Fibroblast of pulmonary artery (primary cell): Measurements from ENCODE around the gene UNC5B.

Experiments
- DNase-seq: peaks from one replicate; pipeline ENCODE4 v3.0.0-alpha.2; 2010; ENCODE audit warnings: low read depth
- H3K4me3 ChIP-seq: replicated peaks from 2 replicates; pipeline ENCODE4 v1.5.1; 2011; ENCODE audit warnings: low read depth, mild to moderate bottlenecking, control low read depth, low read length, moderate library complexity
- TF ChIP-seq, protein P1 (sequence below): IDR thresholded peaks from 2 replicates; pipeline ENCODE4 v1.5.1; 2011; ENCODE audit warnings: mild to moderate bottlenecking, control low read depth, low read length, inconsistent platforms; ENCODE audit errors: missing control alignments

Gene UNC5B

DNA sequence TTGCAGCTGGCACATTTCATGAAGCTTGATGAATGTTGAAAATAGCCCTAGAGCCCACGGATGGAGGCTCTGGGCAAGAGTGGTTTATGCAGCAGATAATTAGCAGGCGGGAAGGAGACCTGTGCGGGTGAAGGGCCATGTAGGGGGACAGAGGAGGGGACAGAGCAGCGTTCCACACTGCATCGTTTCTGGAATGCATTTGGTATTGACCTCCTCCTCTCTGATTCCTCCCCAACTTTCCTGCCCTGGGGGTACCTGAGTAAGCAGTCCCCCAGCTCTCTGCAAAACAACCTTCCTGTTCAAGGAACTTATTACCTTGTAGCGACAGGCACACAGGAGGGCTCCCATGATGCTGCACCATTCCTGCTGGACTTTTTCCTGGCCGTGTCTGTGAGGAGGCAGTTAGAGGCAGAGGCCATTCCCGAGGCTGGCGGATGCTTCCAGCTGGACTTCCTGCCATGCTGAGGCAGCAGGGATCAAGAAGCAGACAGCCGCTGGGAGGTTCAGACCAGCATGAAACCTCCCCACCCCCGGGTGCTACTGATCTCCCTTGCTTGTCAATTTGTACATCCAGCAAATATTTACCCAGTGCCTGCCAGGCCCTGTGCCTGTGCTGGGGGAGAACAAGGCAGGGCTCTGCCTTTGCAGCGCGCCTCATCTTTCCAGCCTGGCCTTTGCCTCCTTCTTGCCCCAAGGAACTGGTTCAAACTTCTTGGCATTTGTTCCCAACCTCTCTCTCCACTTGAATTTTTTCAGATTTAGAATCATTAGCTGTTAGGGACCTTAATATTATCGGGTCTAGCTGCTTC lies 135.4 kb downstream of the UNC5B start:
- H3K4me3 ChIP-seq = no peak overlapping the region
- DNase-seq = no peak
- TF ChIP-seq, protein P1, sequence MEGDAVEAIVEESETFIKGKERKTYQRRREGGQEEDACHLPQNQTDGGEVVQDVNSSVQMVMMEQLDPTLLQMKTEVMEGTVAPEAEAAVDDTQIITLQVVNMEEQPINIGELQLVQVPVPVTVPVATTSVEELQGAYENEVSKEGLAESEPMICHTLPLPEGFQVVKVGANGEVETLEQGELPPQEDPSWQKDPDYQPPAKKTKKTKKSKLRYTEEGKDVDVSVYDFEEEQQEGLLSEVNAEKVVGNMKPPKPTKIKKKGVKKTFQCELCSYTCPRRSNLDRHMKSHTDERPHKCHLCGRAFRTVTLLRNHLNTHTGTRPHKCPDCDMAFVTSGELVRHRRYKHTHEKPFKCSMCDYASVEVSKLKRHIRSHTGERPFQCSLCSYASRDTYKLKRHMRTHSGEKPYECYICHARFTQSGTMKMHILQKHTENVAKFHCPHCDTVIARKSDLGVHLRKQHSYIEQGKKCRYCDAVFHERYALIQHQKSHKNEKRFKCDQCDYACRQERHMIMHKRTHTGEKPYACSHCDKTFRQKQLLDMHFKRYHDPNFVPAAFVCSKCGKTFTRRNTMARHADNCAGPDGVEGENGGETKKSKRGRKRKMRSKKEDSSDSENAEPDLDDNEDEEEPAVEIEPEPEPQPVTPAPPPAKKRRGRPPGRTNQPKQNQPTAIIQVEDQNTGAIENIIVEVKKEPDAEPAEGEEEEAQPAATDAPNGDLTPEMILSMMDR = no peak

DNA sequence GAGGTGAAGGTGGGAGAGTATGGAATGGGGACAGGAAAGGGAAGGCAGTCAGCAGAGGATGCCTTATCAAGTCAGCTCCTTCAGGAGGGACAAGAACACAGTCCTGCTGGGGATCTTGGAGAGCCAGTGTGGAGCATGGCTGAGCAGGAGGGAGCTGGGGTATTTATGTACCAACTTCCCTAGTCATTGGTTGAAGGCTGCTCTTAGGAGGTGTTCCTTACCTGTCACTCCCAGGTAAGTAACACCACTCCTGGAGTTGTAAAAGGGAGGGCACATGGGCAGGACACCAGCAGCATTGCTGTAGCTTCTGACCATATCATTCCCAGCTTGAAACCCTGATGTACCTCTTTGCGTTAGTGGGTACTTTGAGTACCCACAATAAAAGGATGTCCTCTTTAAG lies 136.5 kb downstream of the UNC5B start:
- no peak for DNase-seq
- H3K4me3 ChIP-seq = no peak overlapping the region
- TF ChIP-seq, protein P1 = no peak

DNA sequence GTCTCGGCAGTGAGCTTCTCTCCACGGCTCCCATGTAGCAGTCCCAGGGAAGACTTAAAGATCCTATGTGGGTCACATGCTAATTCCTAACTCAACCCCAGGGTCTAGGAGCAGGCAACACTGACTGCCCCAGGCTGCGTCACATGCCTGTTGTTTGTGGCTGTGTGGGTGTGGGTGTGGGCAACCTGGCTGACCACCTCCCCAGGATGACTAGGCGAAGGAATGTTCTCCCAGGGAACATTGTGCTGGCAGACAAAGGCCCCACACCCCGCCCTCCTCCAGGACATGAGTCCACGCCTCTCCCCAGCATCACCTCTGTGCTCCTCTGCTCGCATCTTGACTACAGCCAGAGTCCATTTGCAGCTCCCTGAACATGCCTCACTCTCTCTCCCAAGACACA lies 137.0 kb downstream of the UNC5B start:
- TF ChIP-seq, protein P1 = no peak
- H3K4me3 ChIP-seq = no peak overlapping the region
- no peak for DNase-seq

DNA sequence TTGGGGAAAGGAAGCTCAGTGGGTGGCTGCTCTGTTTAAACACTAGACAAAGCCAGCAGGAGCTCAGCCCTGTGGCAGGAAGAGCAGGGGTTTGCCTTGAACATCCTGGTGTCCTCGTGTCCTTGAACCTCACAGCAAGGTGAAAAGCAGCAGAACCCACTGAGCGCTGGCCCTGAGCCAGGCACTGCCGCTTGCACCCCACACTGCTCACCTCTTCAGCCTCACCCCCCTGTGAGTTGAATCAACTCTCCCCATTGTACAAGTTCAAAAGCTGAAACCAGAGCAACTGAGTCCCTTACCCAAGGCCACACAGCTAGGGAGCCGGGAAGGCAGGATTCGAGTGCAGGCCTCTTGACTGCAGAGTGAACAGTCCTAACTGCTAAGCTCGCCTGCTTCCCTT lies 138.7 kb downstream of the UNC5B start:
- TF ChIP-seq, protein P1 = no peak
- H3K4me3 ChIP-seq = no peak overlapping the region
- DNase-seq = no peak

DNA sequence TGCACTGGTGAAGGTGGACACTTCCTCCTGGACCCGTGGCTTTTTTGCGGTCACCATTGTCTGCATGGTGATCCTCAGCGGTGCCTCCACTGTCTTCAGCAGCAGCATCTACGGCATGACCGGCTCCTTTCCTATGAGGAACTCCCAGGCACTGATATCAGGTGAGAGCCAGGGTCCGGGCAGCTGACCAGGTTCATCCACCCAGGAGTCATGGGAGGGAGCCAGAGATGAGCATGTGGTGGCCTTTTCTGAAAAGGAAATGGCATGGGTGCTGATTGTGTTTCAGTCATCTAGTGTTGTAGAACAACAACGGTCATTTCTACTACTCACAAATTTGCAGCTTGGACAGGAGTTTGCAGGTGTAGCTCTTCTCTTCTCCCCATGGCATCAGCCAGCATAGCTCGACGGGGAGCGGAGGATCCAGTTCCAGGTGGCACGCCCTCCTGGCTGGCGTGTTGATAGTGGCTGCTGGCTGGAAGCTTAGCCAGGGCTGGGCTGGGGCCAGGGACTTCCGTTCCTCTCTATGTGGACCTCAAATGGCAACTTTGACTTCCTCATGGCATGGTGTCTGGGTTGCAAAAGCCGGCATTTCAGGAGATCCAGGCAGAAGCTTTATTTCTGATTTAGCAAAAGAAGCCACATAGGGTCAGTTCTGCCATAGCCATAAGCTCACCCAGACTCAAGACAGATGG lies 139.4 kb downstream of the UNC5B start:
- H3K4me3 ChIP-seq = no peak overlapping the region
- no peak for DNase-seq
- TF ChIP-seq, protein P1 = no peak
